ENCODE data around the gene SART1. TPM values are rescaled to one million over a fixed set of nuclear protein-coding genes. Genes with fewer than 3 reads are reported as not detected.

The SART1 gene
- polyA plus RNA-seq, 1 donor from 2014 or later: 34.9 TPM

DNA sequence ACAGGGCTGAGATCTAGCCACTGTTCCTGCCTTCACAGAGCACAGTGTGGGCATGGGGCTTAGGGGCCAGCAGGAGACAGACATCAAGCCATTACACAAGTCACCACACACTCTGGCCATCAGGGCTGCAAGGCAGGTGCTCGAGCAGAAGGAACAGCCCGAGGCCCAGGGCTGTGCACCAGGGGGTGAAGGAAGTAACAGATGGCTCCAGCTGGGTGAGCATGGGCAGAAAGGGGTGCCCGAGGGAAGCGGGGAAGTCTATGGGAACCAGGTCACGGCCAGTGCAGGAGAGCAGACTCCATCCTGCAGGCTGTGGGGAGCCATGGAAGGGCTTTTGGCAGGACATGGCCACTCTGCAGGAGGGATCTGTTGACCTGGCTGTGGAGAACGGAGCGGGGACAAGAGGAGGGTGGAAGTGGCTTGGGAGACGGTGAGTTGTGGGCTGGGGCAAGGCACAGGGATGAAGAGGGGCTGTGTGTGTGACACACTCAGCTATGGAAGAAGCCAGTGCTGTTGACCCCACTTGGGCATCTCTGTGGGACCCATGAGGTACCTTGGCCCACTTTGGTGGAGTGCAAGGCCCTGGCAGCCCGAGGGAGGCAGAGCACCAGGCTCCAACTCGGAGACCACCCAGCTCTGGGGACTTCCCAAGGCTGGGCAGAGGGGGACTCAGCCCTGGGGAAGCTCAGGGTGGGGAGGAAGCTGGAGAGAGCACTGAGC is 46.3 kb upstream of the SART1 start:
- Histone ChIP-seq H3K27ac (ENCODE audit: low read length) (no peak overlapping the region), H3K79me2 (replicated peaks; ENCODE audit: insufficient read depth, low read length) (peaks cover 17% of the 10 kb centered on the region), H2AFZ (ENCODE audit: low read depth, low read length) (no peak overlapping the region), H3K4me2 (ENCODE audit: low read length) (no peak overlapping the region), H4K20me1 (ENCODE audit: insufficient read depth) (no peaks in the 10 kb centered on the region), H3K9ac (ENCODE audit: low read length) (no peak overlapping the region), H3K4me3 (ENCODE audit: low read length) (no peak overlapping the region), H3K27me3 (ENCODE audit: insufficient read depth, low read depth, low read length) (no peaks in the 10 kb centered on the region), H3F3A (ENCODE audit: insufficient read depth, low read length, poor library complexity, severe bottlenecking) (no peaks in the 10 kb centered on the region), H3K9me3 (ENCODE audit: low read length) (no peaks in the 10 kb centered on the region), H3K36me3 (ENCODE audit: insufficient read depth, low read length) (no peaks in the 10 kb centered on the region), H3K9me2 (ENCODE audit: insufficient read depth, low read length) (no peaks in the 10 kb centered on the region)
- TF ChIP-seq TAF1 (IDR thresholded peaks at IDR 0.05; ENCODE audit: low read depth) (no peak), MXI1 (conservative IDR thresholded peaks at IDR 0.05; ENCODE audit: poor library complexity, severe bottlenecking) (no peak), RAD21 (conservative IDR thresholded peaks at IDR 0.05) (no peak), EZH2 (IDR thresholded peaks at IDR 0.05; ENCODE audit: borderline replicate concordance, insufficient read depth, low read length, poor library complexity, severe bottlenecking) (no peak), POLR2AphosphoS5 (IDR thresholded peaks at IDR 0.05) (no peak), EP300 (conservative IDR thresholded peaks at IDR 0.05; ENCODE audit: poor library complexity, severe bottlenecking) (no peak), SMC3 (conservative IDR thresholded peaks at IDR 0.05; ENCODE audit: poor library complexity) (no peak)
- TF ChIP-seq, protein P1, sequence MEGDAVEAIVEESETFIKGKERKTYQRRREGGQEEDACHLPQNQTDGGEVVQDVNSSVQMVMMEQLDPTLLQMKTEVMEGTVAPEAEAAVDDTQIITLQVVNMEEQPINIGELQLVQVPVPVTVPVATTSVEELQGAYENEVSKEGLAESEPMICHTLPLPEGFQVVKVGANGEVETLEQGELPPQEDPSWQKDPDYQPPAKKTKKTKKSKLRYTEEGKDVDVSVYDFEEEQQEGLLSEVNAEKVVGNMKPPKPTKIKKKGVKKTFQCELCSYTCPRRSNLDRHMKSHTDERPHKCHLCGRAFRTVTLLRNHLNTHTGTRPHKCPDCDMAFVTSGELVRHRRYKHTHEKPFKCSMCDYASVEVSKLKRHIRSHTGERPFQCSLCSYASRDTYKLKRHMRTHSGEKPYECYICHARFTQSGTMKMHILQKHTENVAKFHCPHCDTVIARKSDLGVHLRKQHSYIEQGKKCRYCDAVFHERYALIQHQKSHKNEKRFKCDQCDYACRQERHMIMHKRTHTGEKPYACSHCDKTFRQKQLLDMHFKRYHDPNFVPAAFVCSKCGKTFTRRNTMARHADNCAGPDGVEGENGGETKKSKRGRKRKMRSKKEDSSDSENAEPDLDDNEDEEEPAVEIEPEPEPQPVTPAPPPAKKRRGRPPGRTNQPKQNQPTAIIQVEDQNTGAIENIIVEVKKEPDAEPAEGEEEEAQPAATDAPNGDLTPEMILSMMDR (IDR thresholded peaks at IDR 0.05; ENCODE audit: poor library complexity, severe bottlenecking): no peak
- TF ChIP-seq, protein P2, sequence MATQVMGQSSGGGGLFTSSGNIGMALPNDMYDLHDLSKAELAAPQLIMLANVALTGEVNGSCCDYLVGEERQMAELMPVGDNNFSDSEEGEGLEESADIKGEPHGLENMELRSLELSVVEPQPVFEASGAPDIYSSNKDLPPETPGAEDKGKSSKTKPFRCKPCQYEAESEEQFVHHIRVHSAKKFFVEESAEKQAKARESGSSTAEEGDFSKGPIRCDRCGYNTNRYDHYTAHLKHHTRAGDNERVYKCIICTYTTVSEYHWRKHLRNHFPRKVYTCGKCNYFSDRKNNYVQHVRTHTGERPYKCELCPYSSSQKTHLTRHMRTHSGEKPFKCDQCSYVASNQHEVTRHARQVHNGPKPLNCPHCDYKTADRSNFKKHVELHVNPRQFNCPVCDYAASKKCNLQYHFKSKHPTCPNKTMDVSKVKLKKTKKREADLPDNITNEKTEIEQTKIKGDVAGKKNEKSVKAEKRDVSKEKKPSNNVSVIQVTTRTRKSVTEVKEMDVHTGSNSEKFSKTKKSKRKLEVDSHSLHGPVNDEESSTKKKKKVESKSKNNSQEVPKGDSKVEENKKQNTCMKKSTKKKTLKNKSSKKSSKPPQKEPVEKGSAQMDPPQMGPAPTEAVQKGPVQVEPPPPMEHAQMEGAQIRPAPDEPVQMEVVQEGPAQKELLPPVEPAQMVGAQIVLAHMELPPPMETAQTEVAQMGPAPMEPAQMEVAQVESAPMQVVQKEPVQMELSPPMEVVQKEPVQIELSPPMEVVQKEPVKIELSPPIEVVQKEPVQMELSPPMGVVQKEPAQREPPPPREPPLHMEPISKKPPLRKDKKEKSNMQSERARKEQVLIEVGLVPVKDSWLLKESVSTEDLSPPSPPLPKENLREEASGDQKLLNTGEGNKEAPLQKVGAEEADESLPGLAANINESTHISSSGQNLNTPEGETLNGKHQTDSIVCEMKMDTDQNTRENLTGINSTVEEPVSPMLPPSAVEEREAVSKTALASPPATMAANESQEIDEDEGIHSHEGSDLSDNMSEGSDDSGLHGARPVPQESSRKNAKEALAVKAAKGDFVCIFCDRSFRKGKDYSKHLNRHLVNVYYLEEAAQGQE (IDR thresholded peaks at IDR 0.05; ENCODE audit: borderline replicate concordance): no peak

DNA sequence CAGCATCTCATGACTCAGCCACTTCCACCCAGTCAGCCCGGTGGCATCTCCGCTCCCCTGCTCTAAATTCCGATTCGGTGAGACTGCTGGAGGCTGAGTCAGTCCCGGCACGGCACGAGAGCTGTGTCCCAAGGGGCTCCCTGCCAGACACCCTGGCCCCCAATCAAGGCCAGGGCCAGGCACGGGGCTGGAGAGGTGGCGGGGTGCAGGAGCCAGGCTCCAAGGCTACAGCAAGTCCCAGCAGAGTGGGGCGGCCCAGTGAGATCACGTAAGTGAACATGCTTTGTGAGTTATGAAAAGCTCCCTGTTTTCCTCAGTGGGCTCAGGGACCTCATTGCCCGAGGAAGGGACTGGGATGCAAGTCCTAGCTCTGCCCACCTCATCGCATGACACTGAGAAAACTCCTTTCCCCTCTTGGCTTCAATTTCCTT is 45.7 kb upstream of the SART1 start:
- Histone ChIP-seq H3K4me2 (ENCODE audit: low read length) (no peak overlapping the region), H4K20me1 (ENCODE audit: insufficient read depth) (no peaks in the 10 kb centered on the region), H3K27ac (ENCODE audit: low read length) (no peak overlapping the region), H3K9me2 (ENCODE audit: insufficient read depth, low read length) (no peaks in the 10 kb centered on the region), H3K4me3 (ENCODE audit: low read length) (no peak overlapping the region), H3K27me3 (ENCODE audit: insufficient read depth, low read depth, low read length) (no peaks in the 10 kb centered on the region), H2AFZ (ENCODE audit: low read depth, low read length) (no peak overlapping the region), H3K36me3 (ENCODE audit: insufficient read depth, low read length) (no peaks in the 10 kb centered on the region), H3K79me2 (replicated peaks; ENCODE audit: insufficient read depth, low read length) (peaks cover 20% of the 10 kb centered on the region), H3K9me3 (ENCODE audit: low read length) (no peaks in the 10 kb centered on the region), H3K9ac (ENCODE audit: low read length) (no peak overlapping the region), H3F3A (ENCODE audit: insufficient read depth, low read length, poor library complexity, severe bottlenecking) (no peaks in the 10 kb centered on the region)
- TF ChIP-seq EZH2 (IDR thresholded peaks at IDR 0.05; ENCODE audit: borderline replicate concordance, insufficient read depth, low read length, poor library complexity, severe bottlenecking) (no peak), EP300 (conservative IDR thresholded peaks at IDR 0.05; ENCODE audit: poor library complexity, severe bottlenecking) (no peak)
